ENCODE results near the gene PHACTR2.

GRCh38 chr6:143734641-143735063 is 56.9 kb downstream of the PHACTR2 start:
- TF ChIP-seq EZH2 (IDR thresholded peaks at IDR 0.05; ENCODE audit: borderline replicate concordance, low read depth, low read length, severe bottlenecking) = no peak
- TF ChIP-seq, protein P1, sequence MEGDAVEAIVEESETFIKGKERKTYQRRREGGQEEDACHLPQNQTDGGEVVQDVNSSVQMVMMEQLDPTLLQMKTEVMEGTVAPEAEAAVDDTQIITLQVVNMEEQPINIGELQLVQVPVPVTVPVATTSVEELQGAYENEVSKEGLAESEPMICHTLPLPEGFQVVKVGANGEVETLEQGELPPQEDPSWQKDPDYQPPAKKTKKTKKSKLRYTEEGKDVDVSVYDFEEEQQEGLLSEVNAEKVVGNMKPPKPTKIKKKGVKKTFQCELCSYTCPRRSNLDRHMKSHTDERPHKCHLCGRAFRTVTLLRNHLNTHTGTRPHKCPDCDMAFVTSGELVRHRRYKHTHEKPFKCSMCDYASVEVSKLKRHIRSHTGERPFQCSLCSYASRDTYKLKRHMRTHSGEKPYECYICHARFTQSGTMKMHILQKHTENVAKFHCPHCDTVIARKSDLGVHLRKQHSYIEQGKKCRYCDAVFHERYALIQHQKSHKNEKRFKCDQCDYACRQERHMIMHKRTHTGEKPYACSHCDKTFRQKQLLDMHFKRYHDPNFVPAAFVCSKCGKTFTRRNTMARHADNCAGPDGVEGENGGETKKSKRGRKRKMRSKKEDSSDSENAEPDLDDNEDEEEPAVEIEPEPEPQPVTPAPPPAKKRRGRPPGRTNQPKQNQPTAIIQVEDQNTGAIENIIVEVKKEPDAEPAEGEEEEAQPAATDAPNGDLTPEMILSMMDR (IDR thresholded peaks at IDR 0.05; ENCODE audit: borderline replicate concordance, extremely low read depth, low read length, poor library complexity, severe bottlenecking) = no peak
